Activated effector memory CD4-positive, alpha-beta T cell treated with Interleukin-2 at 50 U/mL for 16 hours (primary cell): ENCODE measurements around the gene CCN2.

Experiments used
- DNase-seq: peaks from one replicate; pipeline ENCODE4 v3.0.0-alpha.2; 2020

The CCN2 gene

GRCh38 chr6:131966443-131966842 lies 15.3 kb upstream of the CCN2 start:
- no peak for DNase-seq

DNA sequence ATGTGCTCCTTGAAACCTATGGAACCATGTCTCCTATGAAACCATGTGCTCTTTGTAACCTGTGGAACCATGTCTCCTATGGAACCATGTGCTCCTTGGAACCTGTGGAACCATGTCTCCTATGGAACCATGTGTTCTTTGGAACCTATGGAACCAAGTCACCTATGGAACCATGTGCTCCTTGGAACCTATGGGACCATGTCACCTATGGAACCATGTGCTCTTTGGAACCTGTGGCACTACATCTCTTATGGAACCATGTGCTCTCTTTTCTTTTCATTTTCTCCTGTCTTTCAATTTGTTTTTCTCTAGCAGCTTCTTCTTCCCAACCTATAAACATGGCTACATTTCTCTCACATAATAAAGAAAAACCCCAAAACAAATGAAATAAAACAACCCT lies 11.9 kb upstream of the CCN2 start:
- DNase-seq, result no peak

DNA sequence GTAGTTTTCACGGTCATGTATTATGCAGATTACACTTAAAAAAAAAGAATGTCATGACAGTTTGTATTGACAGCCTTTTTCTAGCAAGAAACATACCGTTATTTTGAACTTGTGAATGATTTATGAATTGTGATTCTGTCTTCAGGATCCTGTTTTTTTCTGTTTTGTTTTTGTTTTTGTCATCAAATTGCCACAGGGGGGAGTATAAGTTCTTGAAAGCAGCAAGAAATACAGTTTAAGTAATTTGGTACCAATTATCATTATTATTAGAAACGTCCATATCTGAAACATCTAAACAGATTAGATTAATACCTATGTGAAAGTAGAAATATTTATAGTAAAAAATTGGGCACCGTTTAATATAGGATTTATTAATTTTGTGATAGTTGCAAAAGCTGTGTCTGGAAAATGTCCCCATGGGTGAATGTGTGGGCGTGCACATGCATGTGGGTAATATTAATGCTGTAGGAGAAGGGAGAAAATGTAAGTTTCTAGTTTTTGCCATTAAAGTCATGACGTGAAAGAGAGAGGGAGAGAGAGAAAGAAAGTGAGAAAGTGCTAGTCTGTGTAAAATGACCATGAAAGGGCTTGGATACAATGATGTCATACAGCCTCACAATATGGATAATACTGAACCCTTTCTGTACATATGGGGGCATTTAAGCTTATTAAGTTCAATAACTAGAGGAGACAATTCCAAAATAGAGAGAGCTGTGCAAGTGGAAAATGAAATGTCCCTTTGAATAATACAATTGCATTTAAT lies 9.4 kb upstream of the CCN2 start:
- no peak for DNase-seq

GRCh38 chr6:131958542-131959470 lies 7.6 kb upstream of the CCN2 start:
- no peak for DNase-seq

GRCh38 chr6:131958095-131958494 lies 6.9 kb upstream of the CCN2 start:
- no peak for DNase-seq

DNA sequence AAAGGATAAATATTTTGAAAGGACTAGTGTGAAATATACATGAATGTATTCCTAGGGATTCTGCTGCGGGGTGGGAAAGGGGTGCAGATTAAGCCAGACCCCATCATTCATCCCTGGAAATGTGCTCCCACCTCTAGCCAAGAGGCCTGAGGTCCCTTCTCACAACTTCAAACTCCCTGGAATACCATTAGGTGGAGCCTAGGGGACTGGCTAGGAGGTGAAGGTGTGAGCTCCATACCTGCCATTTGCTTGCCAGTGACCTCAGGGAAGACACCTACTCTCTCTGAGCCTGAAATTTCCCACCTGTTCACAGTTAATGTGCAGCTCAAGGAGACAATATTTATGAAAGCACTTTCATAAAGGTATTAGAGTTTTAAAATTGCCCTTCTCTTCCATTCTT lies 4.7 kb upstream of the CCN2 start:
- no peak for DNase-seq

DNA sequence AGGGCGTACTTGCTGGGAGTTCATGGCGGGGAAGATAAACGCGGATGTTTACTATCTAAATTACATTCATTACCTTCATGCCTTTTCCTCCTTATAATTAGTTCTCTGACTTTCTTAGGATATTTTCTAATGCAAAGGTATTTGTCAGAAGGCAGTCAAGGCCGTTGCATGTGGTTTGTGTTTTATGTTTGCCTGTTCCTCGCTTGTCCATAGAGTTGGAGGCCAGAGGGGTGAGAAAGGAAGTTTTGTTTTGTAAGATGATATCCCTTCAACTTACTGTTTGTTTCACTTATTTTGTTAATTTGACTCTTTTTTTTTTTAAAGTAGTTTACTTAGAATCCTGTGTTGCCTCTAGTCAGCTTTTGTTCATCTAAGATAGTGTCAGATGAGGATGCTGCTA lies 4.0 kb upstream of the CCN2 start:
- no peak for DNase-seq

- DNase-seq, result no peak
Observed at GRCh38 chr6:131954775-131955107, 3.6 kb upstream of the CCN2 start.

DNA sequence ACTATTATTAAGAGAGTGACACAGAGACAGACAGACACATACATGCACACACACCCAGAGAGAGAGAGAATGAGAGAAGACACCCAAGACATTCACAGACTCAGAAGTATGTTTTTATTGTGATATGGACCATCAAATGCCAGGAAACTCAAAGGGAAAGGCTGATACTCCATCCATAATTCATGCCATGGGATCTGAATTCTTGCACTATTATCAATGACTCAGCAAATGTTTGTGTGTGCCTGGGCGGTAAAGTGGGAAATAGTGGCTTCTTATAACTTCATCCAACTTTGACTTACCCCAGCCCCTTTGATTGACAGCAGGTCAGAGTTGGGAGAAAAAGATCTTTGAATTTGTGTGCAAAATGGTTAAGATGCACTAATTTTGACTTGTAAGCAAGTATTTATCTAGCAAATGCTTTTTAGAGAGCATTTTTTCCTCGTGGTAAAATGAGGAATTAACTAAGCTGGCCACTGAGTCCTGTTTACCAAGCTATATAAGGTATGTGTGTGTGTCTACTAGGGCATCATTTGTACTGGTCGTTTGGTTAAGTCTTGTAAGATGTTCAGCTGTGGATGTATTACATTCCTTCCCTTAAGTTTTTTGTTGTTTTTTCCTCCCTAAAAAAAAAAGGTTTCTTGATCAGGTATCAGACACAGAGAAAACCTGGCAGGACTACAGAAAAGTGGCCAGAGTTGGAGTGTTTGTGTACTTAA lies 3.0 kb upstream of the CCN2 start:
- DNase-seq, result no peak

- no peak for DNase-seq
Observed at GRCh38 chr6:131952886-131953509, 1.8 kb upstream of the CCN2 start.

DNA sequence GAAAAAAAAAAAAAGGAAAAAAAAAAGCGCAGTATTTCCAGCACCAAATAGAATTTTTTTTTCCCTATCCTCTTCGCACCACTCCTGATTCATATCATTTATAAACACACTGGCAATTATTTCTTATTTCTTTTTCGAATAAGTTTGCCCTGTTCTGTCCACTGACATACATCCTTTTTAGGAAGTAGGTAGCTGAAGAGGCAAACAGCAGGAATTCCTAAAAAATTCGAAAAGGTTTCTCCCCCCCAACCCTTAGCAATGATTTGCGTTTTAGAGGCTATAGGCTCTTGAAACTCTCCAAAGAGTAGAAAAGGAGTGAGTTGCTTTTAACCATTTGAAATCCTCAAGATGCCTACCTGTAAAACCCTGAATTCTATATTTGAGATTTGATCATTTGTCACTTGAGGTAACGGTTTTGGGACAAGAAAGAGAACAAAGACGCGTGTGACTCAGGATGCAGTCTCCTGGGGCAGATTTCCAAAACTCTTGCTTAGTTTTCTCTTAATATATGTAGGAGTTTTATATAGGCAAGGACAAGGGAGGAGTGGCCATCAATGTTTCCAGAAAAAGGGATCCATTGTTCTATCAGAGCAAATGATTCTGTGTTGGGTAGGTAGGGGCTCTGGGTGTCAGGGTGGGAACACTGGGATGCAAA lies 531 bp upstream of the CCN2 start:
- DNase-seq, result no peak

- no peak for DNase-seq
Observed at GRCh38 chr6:131949909-131950766, 1.0 kb downstream of the CCN2 start.

GRCh38 chr6:131949620-131949908 lies 1.6 kb downstream of the CCN2 start:
- no peak for DNase-seq

- no peak for DNase-seq
Observed at GRCh38 chr6:131948692-131949619, 2.2 kb downstream of the CCN2 start.

DNA sequence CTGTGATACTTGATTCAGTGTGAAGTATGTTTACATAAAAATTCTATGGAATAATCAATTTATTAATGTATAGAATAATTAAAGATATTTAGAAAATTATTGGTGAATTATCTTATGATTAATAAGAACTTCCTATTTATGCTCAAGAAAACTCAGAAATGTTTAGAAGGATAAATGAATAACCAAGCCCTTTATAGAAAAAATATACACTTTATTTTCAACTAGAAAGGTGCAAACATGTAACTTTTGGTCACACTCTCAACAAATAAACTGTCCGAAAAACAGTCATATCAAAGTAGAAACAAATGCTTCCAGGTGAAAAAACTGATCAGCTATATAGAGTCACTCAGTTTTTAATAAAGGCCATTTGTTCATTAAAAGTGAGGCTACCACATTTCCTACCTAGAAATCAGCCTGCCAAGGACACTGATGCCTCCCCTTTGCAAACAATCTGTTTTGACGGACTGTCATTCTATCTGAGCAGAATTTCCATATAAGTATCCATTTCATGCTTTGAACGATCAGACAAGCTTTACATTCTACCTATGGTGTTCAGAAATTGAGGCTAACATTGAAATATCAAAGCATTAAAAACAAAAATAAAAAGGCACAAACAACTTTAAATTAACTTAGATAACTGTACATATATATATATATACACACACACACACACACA lies 3.0 kb downstream of the CCN2 start:
- no peak for DNase-seq

- no peak for DNase-seq
Observed at GRCh38 chr6:131946992-131947955, 3.9 kb downstream of the CCN2 start.

DNA sequence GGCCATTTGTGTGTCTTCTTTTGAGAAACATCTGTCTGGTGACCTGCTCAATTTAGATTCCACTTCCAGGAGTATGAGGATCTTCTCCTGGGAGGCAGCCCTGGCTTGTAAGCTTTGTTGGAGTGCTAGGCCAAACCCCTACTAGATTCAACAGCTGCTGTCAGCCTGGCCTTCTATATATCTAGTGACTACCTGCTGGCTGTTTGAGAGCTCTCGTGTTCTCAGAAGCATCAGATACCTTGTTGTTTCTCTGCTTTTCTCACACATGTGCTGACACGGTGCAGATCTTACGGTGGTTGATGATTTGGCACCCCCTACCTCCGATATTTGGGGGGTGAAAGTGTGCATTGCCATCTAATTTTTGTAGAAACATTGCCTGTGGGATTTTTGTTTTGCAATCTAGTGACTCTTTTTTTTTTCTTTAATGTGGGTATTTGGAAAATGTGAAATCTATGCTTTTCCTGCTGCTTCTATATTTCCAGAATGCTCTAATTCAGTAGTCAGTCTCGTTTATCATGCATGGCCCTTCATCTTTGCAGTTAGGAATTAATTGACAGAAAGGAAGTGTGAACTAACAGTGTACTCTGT lies 4.7 kb downstream of the CCN2 start:
- DNase-seq, result no peak

DNA sequence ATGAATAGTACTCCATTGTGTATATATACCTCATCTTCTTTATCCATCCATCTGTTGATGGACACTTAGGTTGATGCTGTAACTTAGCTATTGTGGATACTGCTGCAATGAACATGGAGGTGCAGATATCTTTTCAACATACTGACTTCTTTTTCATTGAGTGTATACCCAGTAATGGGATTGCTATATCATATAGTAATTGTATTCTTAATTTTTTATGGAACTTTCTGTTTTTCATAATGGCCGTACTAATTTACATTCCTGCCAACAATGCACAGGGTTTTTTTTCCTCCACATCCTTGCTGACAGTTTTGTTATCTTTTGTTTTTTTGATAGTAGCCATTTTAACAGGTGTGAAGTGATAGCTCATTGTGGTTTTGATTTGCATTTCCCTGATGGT lies 5.2 kb downstream of the CCN2 start:
- no peak for DNase-seq
